HepG2 (cell line): Measurements from ENCODE around the gene LPXN. TPM values are rescaled to one million over a fixed set of nuclear protein-coding genes. Genes with fewer than 3 reads are reported as not detected.

Source experiments
- DBP ChIP-seq: sonication (generic); formaldehyde crosslinking; IDR thresholded peaks from 2 replicates; pipeline ENCODE4 v1.4.0; 2020; ENCODE audit warnings: missing genetic modification reagents; ENCODE audit errors: not compliant biosample characterization
- HDAC1 ChIP-seq: sonication (generic); formaldehyde crosslinking; IDR thresholded peaks from 2 replicates; pipeline ENCODE4 v1.5.1; 2020; ENCODE audit warnings: mild to moderate bottlenecking, missing genetic modification reagents
- NCOR1 ChIP-seq: fragments of 200-600 bp; sonication (generic); IDR thresholded peaks from 2 replicates; pipeline ENCODE4 v1.7.0; 2017; ENCODE audit warnings: antibody characterized with exemption, low read length, borderline replicate concordance
- RAD51 ChIP-seq: fragments of 450-650 bp; IDR thresholded peaks from 2 replicates; pipeline ENCODE4 v1.6.1; 2016; ENCODE audit warnings: borderline replicate concordance
- ZBTB40 ChIP-seq, 2 experiments: fragments of 450-650 bp in 1 of 2; sonication (generic) in 1 of 2; formaldehyde crosslinking in 1 of 2; IDR thresholded peaks; 2 replicates each; pipeline versions ENCODE4 v1.6.1 to v1.8.0; 2016 to 2022; ENCODE audit warnings: antibody characterized with exemption in 1 of 2, mild to moderate bottlenecking in 1 of 2, missing genetic modification reagents in 1 of 2
- polyA plus RNA-seq, 8 experiments: library from polyadenylated mRNA; depleted of rRNA in 3 of 8; stranded (reverse) in 7 of 8; unstranded in 1 of 8; fragments of >200 nt; fragmentation: Illumina TruSeq in 4 of 8; extraction: Trizol in 4 of 8; gene quantifications; 2 replicates each; pipeline versions ENCODE4 v1.2.1 to v1.2.3, GENCODE V29; 2011 to 2016; ENCODE audit warnings: low read depth in 4 of 8, missing spikeins in 1 of 8, mixed read lengths in 1 of 8; ENCODE audit not compliant: insufficient read depth in 1 of 8
- total RNA-seq, 5 experiments: library from RNA; depleted of rRNA; stranded (reverse); fragments of >200 nt; fragmentation: Illumina TruSeq; extraction: Trizol; gene quantifications; 2 replicates each; pipeline ENCODE4 v1.2.3, GENCODE V29; 2016; ENCODE audit warnings: low read depth in 1 of 5

LPXN gene
- total and polyA plus RNA-seq, 2 of the 13 experiments (the other 11 are each of a cell fraction or from before 2014, with no cell fraction given): 1.7 to 3.5 TPM

GRCh38 chr11:58616594-58616993, 40.9 kb upstream of the LPXN start (continued):
- TF ChIP-seq RAD51 (no peak), ZBTB40 (IDR thresholded peaks at IDR 0.05) (no peak), ZBTB40 (CRISPR knock-in tag; IDR thresholded peaks at IDR 0.05) (no peak), DBP (CRISPR knock-in tag) (no peak), NCOR1 (no peak), HDAC1 (no peak)
- TF ChIP-seq, all 625 proteins: peak for 0
